ENCODE results near the gene PTPRG.

GRCh38 chr3:62167566-62168262 is 606.3 kb downstream of the PTPRG start:
- no peak for TF ChIP-seq CTCF (optimal IDR thresholded peaks at IDR 0.05 in 1 of 3, IDR thresholded peaks at IDR 0.05 in 1 of 3, conservative IDR thresholded peaks at IDR 0.05 in 1 of 3; ENCODE audit: extremely low read depth in 1 of 3, insufficient read depth in 2 of 3, low read length in 3 of 3)
- no peak for TF ChIP-seq EZH2 (IDR thresholded peaks at IDR 0.05; ENCODE audit: low read length)

All from keratinocyte (primary cell).